Activated naive CD4-positive, alpha-beta T cell treated with anti-CD3 and anti-CD28 coated beads, Interleukin-2, amount 50 U/mL, for 24 hours (primary cell): ENCODE data around the gene MOBP.

Experiments used
- H3K27ac Mint-ChIP-seq: one replicate; pipeline ENCODE4 v1.8.0; 2021; ENCODE audit warnings: mild to moderate bottlenecking, mixed read lengths
- H3K27me3 Mint-ChIP-seq: one replicate; pipeline ENCODE4 v1.8.0; 2021; ENCODE audit warnings: mixed read lengths
- H3K36me3 Mint-ChIP-seq: one replicate; pipeline ENCODE4 v1.8.0; 2021; ENCODE audit warnings: mixed read lengths
- H3K4me1 Mint-ChIP-seq: one replicate; pipeline ENCODE4 v1.8.0; 2021; ENCODE audit warnings: mixed read lengths
- H3K4me3 Mint-ChIP-seq: one replicate; pipeline ENCODE4 v1.8.0; 2021; ENCODE audit warnings: mild to moderate bottlenecking, mixed read lengths
- H3K9me3 Mint-ChIP-seq: one replicate; pipeline ENCODE4 v1.8.0; 2021; ENCODE audit warnings: mixed read lengths

Gene MOBP

DNA sequence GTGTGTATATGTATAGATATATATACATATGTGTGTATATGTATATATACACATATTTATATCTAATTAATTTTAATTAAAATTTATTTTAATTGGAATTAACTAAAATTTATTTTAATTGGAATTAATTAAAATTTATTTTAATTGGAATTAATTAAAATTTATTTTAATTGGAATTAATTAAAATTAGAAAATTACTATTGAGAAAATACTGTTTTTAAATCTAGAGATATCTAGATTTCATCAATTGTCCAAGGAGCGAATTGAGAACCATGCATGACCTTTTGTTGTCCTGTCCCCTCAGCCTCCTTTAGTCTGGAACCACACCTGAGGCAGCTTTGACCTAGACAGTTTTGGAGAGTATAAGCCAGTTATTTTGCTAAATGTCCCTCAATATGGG lies 1.8 kb downstream of the MOBP start:
- Mint-ChIP-seq H3K27me3 (peaks cover 19% of the 10 kb centered on the region), H3K27ac (no peak overlapping the region), H3K9me3 (no peaks in the 10 kb centered on the region), H3K36me3 (no peaks in the 10 kb centered on the region), H3K4me3 (no peak overlapping the region), H3K4me1 (no peaks in the 10 kb centered on the region)

DNA sequence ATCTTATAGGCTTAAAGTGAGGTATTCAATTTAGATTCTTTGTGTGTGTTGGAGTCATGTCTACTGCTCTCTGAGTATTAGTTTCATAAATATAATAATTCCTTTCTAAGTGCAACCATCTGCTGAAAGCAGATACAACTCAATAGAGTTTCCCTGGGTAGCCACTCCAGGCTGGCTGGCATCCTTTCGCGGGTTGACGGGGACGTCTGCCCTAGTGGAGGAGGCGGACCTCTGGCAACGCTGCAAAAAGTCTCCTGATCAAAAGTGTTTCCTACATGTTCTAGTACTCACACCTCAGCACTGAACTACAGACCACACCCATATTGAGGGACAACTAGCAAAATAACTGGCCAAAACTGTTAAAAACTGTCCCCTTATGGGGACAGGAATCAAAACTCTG lies 2.5 kb downstream of the MOBP start:
- Mint-ChIP-seq H3K27ac (no peak overlapping the region), H3K27me3 (peaks cover 19% of the 10 kb centered on the region), H3K4me3 (no peak overlapping the region), H3K9me3 (no peaks in the 10 kb centered on the region), H3K36me3 (no peaks in the 10 kb centered on the region), H3K4me1 (no peaks in the 10 kb centered on the region)

DNA sequence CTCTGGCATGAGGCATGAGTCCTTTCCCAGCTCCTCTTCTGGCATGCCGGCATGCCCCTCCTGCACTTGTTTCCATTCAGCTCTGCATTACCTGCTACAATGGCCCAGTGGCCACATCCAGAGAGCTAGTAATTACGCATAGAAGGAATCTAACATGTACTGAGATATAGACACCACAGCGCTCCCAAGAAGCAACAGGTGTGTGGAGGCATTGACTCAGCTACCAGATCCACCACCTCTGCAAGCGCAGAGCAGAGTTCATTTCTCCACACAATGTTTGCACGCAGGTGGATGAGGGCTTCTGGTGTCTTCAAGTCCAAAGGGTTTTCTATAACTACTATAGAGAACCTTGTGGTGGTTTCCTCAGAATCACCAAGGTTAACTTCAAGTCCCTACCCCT lies 4.2 kb downstream of the MOBP start:
- Mint-ChIP-seq H3K9me3 (peaks cover 4% of the 10 kb centered on the region), H3K27me3 (peaks cover 20% of the 10 kb centered on the region), H3K36me3 (no peaks in the 10 kb centered on the region), H3K4me3 (no peak overlapping the region), H3K27ac (no peak overlapping the region), H3K4me1 (no peaks in the 10 kb centered on the region)

DNA sequence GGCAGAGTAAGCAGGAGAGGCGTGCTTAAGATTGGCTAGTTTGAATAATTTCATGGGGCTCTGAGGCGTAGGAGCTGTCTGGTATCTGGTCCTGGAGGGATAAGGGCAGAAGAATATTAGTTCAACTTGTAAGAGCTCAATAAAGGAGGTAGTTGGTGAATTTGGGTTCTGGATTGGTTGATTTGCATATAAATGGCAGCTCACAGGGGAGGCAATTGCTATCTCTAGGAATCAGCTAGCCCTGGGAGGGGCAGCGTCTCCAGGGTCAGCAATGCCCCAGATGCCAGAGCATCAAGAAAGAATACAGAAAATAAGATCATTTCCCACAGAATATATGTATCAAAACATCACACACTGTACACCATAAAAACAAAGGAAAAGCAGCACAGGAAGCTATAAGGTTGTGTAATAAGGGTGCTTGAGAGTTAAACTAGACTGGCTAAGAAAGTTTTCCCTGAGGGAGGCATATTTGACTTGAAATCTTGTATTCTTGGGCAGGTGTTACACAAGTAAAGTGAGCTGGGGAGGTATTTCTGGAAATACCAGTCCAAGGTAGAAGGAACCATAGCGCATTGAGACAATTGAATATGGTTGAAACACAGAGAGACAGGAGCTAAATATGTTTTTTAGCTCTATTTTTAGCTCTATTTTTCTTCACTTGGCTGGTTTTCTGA lies 6.1 kb downstream of the MOBP start:
- Mint-ChIP-seq H3K4me1 (no peaks in the 10 kb centered on the region), H3K36me3 (no peaks in the 10 kb centered on the region), H3K27me3 (peaks cover 16% of the 10 kb centered on the region), H3K9me3 (peaks cover 4% of the 10 kb centered on the region), H3K4me3 (no peak overlapping the region), H3K27ac (no peak overlapping the region)

DNA sequence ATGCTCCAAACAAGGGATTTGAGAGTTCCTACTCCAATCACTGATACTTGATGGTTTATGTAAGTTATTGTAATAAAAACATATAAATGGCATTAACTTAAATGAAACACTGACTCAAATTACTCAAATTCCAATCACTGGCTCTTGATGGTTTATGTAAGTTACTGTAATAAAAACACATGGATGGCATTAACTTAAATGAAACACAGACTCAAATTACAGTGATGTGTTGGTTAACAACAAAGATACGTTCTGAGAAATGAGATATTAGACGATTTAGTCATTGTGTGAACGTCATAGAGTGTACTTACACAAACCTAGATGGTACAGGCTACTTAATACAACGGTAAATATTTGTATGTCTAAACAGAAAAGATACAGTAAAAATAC lies 6.6 kb downstream of the MOBP start:
- Mint-ChIP-seq H3K27ac (no peak overlapping the region), H3K4me1 (no peaks in the 10 kb centered on the region), H3K4me3 (no peak overlapping the region), H3K9me3 (peaks cover 4% of the 10 kb centered on the region), H3K27me3 (peaks cover 16% of the 10 kb centered on the region), H3K36me3 (no peaks in the 10 kb centered on the region)

DNA sequence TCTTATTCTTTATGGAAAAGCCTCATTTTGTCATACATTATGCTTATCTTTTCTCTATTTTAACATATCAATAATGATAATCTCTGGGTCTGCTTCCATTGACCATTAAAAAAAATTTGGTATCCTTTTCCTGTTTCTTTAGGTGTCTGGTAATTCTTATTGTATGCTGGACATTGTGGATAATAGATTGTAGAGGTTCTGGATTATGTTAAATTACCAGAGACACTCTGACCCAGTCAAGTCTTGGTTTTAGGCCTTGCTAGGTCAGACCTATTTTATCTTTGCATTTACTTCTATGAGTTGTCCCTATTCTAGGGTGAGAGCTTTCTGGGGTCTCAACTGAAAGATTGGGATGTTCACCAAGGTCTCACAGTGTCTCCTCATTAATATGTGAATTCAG lies 9.3 kb downstream of the MOBP start:
- H3K27ac Mint-ChIP-seq, result no peak overlapping the region
- H3K27me3 Mint-ChIP-seq, result peaks cover 13% of the 10 kb centered on the region
- H3K4me1 Mint-ChIP-seq, result no peaks in the 10 kb centered on the region
- H3K36me3 Mint-ChIP-seq, result no peaks in the 10 kb centered on the region
- peaks cover 4% of the 10 kb centered on the region for H3K9me3 Mint-ChIP-seq
- H3K4me3 Mint-ChIP-seq, result no peak overlapping the region

DNA sequence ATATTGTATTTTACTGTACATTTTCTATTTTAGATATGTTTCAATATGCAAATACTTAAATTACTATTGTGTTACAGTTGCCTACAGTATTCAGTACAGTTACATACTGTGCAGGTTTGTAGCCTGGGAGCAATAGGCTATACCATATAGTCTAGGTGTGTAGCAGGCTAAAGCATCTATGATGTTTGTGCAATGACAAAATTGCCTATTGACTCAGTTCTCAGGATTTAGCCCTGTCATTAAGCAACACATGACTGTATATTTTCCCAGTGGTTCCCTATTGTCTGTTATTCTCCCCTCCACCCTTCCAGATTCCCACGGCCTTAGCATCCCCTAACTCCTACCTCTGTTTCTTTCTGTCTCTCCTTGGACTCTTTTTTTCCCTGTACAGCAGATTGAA lies 10.7 kb downstream of the MOBP start:
- peaks cover 7% of the 10 kb centered on the region for H3K27me3 Mint-ChIP-seq
- no peak overlapping the region for H3K27ac Mint-ChIP-seq
- no peaks in the 10 kb centered on the region for H3K36me3 Mint-ChIP-seq
- no peak overlapping the region for H3K4me3 Mint-ChIP-seq
- no peaks in the 10 kb centered on the region for H3K4me1 Mint-ChIP-seq
- H3K9me3 Mint-ChIP-seq, result peaks cover 4% of the 10 kb centered on the region

DNA sequence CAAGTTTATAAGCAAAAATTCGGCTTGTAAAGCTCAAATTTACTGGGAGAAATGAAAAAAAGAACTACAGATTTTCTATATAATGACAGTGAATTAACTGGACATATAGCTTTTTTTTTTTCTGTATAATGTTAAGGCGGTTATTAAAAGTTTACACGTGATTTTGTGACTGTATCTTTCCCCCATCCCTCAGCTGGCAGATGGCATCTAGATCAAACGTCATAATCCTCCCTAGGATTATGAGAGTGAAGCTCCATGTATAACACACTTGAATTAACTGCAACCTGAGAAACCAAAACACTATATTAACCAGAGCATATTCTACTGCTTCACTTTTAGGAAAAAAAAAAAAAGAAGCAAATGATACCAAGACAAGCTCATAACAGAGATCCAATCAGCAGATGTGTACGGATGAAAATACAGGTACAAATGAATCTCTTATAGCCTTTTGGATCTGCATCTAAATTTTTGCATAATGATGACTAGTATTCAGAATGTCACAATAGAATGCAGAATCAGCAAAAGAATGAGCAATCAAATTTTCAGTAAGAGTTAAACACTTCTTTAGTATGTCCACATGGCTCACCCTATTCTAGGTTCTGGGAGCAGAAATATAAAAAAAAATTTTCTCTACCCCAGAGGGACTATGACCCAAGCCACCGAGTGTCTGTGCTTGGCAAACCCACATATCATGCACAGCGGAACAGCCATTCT lies 12.4 kb downstream of the MOBP start:
- H3K9me3 Mint-ChIP-seq, result peaks cover 4% of the 10 kb centered on the region
- H3K4me1 Mint-ChIP-seq, result no peaks in the 10 kb centered on the region
- H3K27me3 Mint-ChIP-seq, result peaks cover 2% of the 10 kb centered on the region
- H3K27ac Mint-ChIP-seq, result no peak overlapping the region
- H3K4me3 Mint-ChIP-seq, result no peak overlapping the region
- H3K36me3 Mint-ChIP-seq, result no peaks in the 10 kb centered on the region

DNA sequence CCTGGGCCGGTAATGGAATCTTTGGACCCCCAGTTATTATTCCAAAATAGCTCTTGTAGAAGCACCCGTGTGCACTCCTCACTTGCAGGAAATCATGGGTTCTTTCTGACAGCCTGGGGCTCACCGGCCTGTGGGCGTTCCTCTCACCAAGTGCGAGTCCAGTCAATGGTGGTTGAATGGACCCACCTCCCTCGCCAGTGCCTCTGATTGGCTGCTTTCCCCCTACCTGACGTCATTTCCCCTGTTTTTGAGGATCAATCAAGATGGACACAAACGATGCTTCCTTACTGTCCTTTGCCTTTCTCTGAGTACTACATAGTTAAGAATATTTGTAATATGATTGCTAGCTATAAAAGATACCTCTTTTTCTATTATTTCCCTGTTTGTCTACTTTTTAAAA lies 18.1 kb downstream of the MOBP start:
- Mint-ChIP-seq H3K27ac (no peak overlapping the region), H3K36me3 (no peaks in the 10 kb centered on the region), H3K9me3 (no peaks in the 10 kb centered on the region), H3K27me3 (peaks cover 5% of the 10 kb centered on the region), H3K4me3 (no peak overlapping the region), H3K4me1 (no peaks in the 10 kb centered on the region)

DNA sequence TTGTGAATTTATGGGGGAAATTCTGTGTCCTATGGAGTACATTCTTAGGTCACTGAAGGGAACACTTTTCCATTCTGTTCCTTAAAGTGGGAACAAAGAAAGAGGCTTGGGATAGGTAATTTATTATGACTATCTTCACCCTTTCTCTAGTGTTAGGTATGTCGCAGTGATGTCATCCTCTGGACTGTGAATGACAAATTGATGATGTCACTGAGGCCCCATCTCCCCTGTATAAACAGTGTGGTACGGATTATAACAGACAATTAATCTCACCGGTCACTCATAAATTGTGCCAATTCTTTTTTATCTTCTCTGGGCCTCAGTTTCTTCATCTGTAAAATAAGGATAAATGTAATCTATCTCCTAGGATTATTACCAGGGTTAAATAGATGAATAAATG lies 23.5 kb downstream of the MOBP start:
- Mint-ChIP-seq H3K4me1 (peaks cover 11% of the 10 kb centered on the region), H3K4me3 (no peak overlapping the region), H3K36me3 (no peaks in the 10 kb centered on the region), H3K27ac (no peak overlapping the region), H3K27me3 (peaks cover 19% of the 10 kb centered on the region), H3K9me3 (no peaks in the 10 kb centered on the region)

DNA sequence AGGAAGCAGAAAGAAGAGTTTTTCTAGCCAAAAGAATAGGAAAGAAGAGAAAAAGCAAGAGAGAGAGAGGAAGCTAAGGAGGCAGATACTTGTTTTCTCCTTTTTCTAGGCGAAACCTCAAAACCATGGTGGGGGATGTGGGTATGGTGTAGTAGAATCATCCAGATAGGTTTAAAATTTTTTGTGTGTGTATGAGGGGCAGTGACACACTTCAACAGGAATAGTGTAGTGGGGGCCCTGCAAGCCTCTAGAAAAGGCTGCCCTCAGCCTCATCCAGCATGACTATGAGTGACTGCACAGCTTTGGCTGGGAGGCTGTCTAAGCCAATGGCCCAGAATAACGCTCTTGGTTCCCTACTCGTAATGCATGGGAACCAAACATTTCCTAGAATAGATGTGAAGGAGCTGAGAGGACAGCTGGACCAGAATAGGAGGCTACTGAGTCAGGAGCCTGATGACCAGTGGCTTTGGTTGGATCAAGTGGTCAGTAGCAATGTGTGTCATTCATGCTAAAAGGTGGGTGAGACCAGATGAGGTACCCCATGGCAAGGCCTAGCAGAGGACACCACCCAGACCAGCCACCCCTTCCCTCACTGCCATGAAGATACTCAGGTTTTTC lies 24.4 kb downstream of the MOBP start:
- H3K9me3 Mint-ChIP-seq, result no peaks in the 10 kb centered on the region
- H3K27ac Mint-ChIP-seq, result no peak overlapping the region
- peaks cover 11% of the 10 kb centered on the region for H3K4me1 Mint-ChIP-seq
- peaks cover 19% of the 10 kb centered on the region for H3K27me3 Mint-ChIP-seq
- no peaks in the 10 kb centered on the region for H3K36me3 Mint-ChIP-seq
- no peak overlapping the region for H3K4me3 Mint-ChIP-seq

DNA sequence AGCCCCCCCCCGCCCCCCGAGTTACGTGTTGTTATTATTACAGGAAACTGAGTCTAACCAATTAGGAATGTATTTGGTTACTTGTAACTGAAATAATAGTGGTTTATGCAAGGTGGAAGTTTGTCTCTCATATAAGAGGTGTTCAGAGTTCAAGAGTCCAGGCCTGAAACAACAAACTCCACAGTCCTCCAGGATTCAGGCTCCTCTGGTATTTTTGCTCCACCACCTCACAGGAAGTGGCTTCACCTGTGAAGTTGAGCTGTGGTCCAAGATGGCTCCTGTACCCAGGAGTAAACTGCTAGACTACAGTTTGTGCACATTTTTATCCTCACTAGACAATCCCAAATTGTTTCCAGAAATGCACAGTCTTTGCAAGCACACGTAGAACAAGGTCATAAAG lies 27.3 kb downstream of the MOBP start:
- Mint-ChIP-seq H3K36me3 (no peaks in the 10 kb centered on the region), H3K4me1 (peaks cover 11% of the 10 kb centered on the region), H3K27ac (no peak overlapping the region), H3K27me3 (peaks cover 22% of the 10 kb centered on the region), H3K9me3 (no peaks in the 10 kb centered on the region), H3K4me3 (no peak overlapping the region)

DNA sequence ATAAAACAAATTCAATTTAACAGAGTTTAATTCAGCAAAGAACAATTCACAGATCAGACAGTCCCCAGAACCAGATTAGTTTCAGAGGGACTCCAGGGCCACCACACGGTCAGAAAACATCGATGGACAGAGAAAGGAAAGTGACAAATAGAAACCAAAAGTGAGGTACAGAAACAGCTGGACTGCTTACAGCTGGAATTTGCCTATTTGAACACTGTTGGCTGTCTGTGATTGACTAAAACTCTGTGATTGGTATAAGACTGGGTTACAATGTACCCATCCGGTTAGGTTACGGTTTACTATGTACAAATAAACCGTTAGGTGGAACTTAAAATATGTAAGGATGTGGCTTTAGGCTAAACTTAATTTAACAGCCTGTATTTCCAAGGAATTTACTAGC lies 30.3 kb downstream of the MOBP start:
- Mint-ChIP-seq H3K27me3 (peaks cover 27% of the 10 kb centered on the region), H3K36me3 (no peaks in the 10 kb centered on the region), H3K4me3 (no peak overlapping the region), H3K9me3 (no peaks in the 10 kb centered on the region), H3K4me1 (peaks cover 11% of the 10 kb centered on the region), H3K27ac (no peak overlapping the region)

DNA sequence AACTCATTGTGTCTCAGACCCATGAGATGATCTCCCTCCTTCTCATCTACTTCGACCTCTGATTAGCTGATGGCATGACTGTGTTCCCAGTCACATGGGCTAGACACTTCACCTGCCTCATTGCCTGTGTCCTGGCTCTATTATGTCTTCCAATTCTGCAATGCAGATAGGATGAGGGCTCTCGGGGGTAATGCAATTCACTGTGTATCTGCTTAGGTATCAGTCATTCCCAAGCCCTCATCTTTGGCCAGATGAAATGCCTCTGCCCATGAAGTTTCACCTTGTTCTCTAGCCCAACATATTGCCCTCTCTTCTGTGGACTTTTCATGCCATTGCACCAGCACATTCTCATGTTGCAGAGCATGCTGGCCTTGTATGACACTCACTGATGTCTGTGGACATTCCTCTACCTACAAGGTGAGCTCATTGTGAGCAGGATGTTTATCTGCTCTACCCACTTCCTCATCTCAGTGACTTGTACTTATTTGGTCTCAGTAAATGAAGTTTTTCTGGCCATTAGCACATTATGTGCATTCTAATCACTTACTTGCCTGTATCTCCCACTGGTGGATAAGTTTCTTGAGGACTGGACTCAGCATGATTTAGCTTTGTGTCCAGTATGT lies 32.3 kb downstream of the MOBP start:
- H3K27me3 Mint-ChIP-seq, result peaks cover 27% of the 10 kb centered on the region
- H3K27ac Mint-ChIP-seq, result no peak overlapping the region

DNA sequence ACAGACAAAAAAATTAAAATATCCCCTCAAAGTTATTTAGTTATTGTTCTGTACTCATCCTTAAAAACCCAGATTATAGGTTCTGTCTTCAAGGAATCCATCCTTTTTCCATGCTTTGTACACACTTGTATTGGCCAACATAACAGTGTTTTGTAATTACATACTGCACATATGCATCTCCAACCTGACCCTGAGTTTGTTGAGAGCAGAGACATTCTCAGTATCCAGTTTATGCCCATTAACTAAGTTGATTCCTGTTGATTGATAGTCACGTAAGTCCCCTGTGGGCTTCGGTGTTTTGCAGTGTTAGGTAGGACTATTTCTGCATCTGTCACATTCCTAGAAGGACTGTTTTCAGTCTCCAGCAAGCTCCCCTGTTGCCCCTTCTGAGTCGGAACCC lies 33.6 kb downstream of the MOBP start:
- Mint-ChIP-seq H3K4me1 (no peaks in the 10 kb centered on the region), H3K9me3 (no peaks in the 10 kb centered on the region), H3K27me3 (peaks cover 32% of the 10 kb centered on the region), H3K36me3 (no peaks in the 10 kb centered on the region), H3K4me3 (no peak overlapping the region), H3K27ac (no peak overlapping the region)

More for the DNA sequence above, 32.3 kb downstream of the MOBP start:
- H3K36me3 Mint-ChIP-seq, result no peaks in the 10 kb centered on the region
- H3K4me1 Mint-ChIP-seq, result peaks cover 10% of the 10 kb centered on the region
- H3K4me3 Mint-ChIP-seq, result no peak overlapping the region
- no peaks in the 10 kb centered on the region for H3K9me3 Mint-ChIP-seq
